NCI-H748 (cell line): ENCODE results near the gene ZNF43.
"Not testable (repeated sequence)": the region's sequence is repeated elsewhere in the genome, so short reads cannot be mapped to it uniquely, and the experiment has no call there.

Source experiments
- DNase-seq: peaks from one replicate; lab custom pipeline; 2025; ENCODE audit not compliant: unreplicated experiment; lab: John Stamatoyannopoulos, UW

ZNF43 gene

DNA sequence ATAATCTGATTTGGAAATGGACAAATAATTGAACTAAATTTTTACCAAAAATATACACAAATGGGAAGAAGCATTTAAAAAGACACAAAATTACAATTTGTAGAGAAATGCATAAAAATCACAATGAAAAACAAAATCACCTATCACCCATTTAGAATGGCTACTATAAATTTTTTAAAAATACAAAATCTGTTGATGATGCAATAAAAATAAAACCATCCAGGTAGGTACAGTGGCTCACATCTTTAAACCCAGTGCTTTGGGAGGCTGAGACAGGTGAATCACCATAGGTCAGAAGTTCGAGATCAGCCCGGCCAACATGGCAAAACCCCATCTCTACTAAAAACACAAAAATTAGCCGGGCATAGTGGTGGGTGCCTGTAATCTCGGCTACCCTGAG, 23.5 kb downstream of the ZNF43 start:
- no peak for DNase-seq

DNA sequence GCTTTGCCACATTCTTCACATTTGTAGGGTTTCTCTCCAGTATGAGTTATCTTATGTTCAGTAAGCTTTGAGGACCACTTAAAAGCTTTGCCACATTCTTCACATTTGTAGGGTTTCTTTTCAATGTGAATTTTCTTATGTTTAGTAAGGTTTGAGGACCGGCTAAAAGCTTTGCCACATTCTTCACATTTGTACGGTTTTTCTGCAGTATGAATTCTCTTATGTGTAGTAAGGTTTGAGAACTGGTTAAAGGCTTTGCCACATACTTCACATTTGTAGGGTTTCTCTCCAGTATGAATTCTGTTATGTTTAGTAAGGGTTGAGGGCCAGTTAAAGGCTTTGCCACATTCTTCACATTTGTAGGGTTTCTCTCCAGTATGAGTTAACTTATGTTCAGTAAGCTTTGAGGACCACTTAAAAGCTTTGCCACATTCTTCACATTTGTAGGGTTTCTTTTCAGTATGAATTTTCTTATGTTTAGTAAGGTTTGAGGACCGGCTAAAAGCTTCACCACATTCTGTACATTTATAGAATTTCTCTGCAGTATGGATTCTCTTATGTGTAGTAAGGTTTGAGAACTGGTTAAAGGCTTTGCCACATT, 27.5 kb downstream of the ZNF43 start:
- not testable (repeated sequence) for DNase-seq

DNA sequence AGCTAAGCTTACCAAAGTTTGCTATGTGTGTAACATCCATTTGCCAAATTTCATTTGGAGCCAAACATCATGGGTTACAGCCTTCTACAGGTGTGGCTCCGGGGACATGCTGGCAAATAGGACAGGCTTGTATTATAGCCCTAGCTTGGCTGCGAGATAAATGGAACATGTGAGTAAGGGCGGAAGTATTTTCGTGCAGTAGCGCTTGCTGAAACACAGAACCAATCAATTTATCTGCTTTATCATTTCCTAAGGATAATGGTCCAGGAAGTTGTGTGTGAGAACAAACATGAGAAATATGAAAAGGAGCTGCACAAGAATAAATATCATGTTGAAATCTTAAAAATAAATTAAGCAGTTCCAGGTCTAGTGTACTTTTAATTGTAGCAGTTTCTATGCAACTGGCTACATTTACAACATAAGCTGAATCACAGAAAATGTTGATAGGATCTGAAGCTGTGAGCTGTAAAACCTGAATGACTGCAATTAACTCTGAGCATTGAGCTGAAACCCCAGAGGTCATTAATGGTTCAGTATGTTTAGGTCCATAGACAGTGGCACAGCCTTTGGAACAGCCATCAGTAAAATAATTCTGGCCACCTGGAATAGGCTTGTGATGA, 46.4 kb downstream of the ZNF43 start:
- no peak for DNase-seq

DNA sequence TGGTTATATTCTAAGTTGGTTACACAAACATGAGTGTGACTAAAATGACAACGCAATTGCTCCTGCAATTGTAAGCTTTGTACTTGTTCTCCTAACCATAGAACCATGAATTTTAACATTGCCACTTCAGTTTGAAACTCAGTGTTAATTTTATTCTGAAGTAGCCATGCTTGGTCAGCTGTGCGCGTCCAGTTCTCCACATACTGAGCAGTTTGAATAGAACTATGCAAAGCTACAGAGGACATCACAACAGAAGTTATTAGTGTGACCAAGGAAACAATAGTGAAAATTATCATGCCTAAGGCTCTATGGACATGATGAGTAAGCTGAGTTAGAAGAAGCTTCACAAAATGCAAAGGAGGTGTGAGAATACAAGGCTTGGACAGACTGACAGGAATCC, 49.0 kb downstream of the ZNF43 start:
- DNase-seq: no peak

DNA sequence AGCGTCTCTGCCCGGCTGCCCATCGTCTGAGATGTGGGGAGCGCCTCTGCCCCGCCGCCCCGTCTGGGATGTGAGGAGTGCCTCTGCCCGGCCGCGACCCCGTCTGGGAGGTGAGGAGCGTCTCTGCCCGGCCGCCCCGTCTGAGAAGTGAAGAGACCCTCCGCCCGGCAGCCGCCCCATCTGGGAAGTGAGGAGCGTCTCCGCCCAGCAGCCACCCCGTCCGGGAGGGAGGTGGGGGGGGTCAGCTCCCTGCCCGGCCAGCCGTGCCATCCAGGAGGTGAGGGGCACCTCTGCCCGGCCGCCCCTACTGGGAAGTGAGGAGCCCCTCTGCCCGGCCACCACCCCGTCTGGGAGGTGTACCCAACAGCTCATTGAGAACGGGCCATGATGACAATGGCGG, 60.2 kb downstream of the ZNF43 start:
- not testable (repeated sequence) for DNase-seq

DNA sequence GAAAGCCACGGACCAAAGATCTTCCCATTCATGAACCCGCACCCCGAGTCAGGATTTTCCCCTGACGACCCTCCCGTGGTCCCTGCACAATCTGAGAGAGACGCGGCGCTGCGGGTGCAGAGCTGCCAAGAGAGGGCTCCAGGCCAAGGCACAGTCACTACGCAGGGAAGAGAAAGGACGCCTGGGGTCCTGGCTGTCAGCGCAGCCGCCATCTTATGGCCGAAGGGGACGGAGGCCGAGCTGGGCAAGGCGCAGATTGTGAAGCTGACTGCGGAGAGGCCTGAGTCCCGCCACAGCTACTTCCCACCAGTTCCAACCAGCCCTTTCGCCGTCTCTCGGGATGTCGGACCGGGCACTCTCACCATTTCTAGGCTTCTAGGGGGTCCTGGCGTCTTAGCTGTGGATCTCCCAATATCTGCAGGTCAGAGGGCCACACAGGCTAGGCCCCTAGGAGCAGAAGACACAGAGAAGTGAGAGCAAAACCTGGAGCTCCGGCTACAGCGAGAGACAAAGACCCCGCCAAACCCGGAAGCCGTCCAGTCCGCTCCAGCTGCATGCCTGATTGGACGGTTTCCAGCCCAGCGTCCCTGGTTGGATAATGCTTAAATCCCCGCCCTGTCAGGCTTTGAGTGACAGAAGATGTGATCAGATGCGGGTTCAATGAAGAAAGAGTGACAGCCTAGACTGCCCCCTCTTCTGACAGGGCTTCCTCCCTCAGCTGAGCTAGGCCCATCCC, 68.7 kb downstream of the ZNF43 start, which contains the start of gene ZNF100:
TSS of gene ZNF100 (minus strand) at position 515 of the 736 bp plus-strand sequence. CDS start at position 365, 150 bp downstream.
- peak; percentile 96 for DNase-seq

DNA sequence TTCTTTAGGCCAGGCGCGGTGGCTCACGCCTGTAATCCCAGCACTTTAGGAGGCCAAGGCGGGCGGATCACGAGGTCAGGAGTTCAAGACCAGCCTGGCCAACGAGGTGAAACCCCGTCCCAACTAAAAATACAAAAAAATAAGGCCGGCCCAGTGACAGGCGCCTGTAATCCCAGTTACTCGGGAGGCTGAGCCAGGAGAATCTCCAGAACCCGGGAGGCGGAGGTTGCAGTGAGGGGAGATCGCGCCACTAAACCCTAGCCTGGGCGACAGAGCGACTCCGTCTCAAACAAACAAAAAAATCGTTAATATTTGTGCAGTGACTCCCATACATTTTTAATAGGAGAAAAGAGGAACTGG, 69.3 kb downstream of the ZNF43 start:
- DNase-seq: not testable (repeated sequence)

DNA sequence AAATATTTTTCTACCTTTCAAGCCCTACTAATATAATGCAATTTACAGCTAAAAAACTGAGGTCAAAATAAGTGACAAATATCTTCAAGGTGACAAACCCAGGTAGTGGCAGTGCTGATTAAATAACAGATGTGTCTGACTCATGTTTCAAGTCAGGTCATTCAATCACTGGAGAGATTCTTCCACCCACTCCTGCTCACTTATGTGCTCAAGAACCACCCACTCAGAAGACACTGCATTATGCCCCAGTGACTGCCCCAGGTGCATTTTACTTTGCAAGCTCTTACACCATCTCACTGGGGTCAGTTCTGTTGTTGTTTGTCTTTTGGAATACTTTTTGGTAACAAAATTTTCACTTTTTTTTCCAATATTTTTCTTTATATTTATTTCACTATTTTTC, 70.8 kb downstream of the ZNF43 start:
- no peak for DNase-seq

DNA sequence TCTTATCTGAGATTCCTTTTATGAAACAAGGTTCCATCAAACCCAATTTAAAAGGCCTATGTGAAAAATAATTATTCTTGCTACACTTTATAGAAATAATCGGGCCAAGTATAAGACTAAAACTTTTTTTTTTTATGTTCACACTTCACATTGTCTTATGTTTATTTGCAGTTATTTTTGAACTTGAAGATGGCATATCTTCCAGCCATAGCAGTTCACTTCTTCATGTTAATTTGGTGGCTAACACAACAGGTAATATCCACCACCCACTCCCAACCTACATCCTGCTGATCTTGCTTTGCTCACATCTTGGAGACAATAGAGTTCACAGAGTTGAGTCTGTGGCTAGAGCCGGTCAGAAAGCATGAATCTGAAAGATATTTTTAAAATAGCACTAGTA, 74.4 kb downstream of the ZNF43 start:
- DNase-seq: not testable (repeated sequence)

DNA sequence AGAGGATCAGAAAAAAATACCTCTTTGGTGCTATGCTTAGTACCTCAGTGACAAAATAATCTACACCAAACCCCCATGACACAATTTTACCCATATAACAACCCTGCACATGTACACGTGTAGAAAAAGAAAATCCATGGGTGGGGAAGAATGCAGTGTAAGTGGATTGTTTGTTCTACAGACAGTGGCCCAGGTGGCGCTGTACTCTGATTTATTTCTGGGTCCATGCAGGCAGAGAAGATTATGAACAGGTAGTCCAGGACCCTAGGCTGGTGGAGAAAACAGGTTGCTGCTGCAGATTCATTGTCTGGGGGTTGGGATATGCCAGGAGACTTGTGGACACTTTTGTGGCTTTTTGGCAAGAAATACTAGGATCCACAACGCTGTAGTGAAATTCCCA, 77.7 kb downstream of the ZNF43 start:
- DNase-seq: no peak

DNA sequence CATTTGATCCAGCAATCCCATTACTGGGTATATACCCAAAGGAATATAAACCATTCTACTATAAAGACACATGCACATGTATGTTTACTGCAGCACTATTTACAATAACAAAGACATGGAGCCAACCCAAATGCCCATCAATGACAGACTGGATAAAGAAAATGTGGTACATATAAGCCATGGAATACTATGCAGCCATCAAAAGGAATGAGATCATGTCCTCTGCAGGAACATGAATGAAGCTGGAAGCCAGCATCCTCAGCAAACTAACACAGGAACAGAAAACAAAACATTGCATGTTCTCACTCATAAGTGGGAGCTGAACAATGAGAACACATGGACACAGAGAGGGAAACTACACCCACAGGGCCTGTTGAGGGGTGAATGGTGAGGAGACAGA, 80.4 kb downstream of the ZNF43 start:
- DNase-seq: not testable (repeated sequence)
